ENCODE measurements around the gene TTLL5. TPM values are rescaled to one million over a fixed set of nuclear protein-coding genes. Genes with fewer than 3 reads are reported as not detected.

TTLL5 gene
- total RNA-seq, 2 donors from 2014 or later: 26.5 to 37.3 TPM

- H3K36me3 ChIP-seq: no peaks in the 10 kb centered on the region
- intact Hi-C loops (cut with DNase I): no loop called here
These were observed 193.2 kb downstream of the TTLL5 start for GRCh38 chr14:75854111-75854799.

GRCh38 chr14:75857199-75857598, 196.2 kb downstream of the TTLL5 start:
- no peak for DNase-seq
- no peak for TF ChIP-seq CTCF (IDR thresholded peaks at IDR 0.05)
- Histone ChIP-seq H3K27ac (no peak overlapping the region), H3K9me3 (no peaks in the 10 kb centered on the region), H3K4me3 (no peak overlapping the region), H3K36me3 (no peaks in the 10 kb centered on the region), H3K4me1 (no peaks in the 10 kb centered on the region), H3K9ac (ENCODE audit: low read depth in 2 of 2, low read length in 2 of 2) (no peak overlapping the region), H3K27me3 (no peaks in the 10 kb centered on the region)
- intact Hi-C loops (cut with DNase I): no loop called here

More at GRCh38 chr14:75854111-75854799, 193.2 kb downstream of the TTLL5 start:
- TF ChIP-seq CTCF (IDR thresholded peaks at IDR 0.05): no peak
- H3K4me3 ChIP-seq: no peak overlapping the region
- H3K27me3 ChIP-seq: no peaks in the 10 kb centered on the region
- no peak overlapping the region for H3K27ac ChIP-seq
- no peaks in the 10 kb centered on the region for H3K4me1 ChIP-seq
- H3K9me3 ChIP-seq: no peaks in the 10 kb centered on the region
- no peak overlapping the region for H3K9ac ChIP-seq (ENCODE audit: low read depth in 2 of 2, low read length in 2 of 2)
- no peak for DNase-seq

- Histone ChIP-seq H3K36me3 (no peaks in the 10 kb centered on the region), H3K9me3 (no peaks in the 10 kb centered on the region), H3K9ac (ENCODE audit: low read depth in 2 of 2, low read length in 2 of 2) (no peak overlapping the region), H3K4me1 (no peaks in the 10 kb centered on the region), H3K27me3 (no peaks in the 10 kb centered on the region), H3K4me3 (no peak overlapping the region), H3K27ac (no peak overlapping the region)
- intact Hi-C loops (cut with DNase I): no loop called here
- no peak for TF ChIP-seq CTCF (IDR thresholded peaks at IDR 0.05)
- no peak for DNase-seq
These were observed 197.3 kb downstream of the TTLL5 start for GRCh38 chr14:75858362-75858761.

- no peak for TF ChIP-seq CTCF (IDR thresholded peaks at IDR 0.05)
- H3K27ac ChIP-seq: no peak overlapping the region
- intact Hi-C loops (cut with DNase I): no loop called here
These were observed 198.7 kb downstream of the TTLL5 start for GRCh38 chr14:75859746-75860145.

GRCh38 chr14:75860561-75861160, 199.6 kb downstream of the TTLL5 start:
- intact Hi-C loops (cut with DNase I): no loop called here
- DNase-seq: no peak
- no peaks in the 10 kb centered on the region for H3K36me3 ChIP-seq
- H3K4me1 ChIP-seq: no peaks in the 10 kb centered on the region
- no peak overlapping the region for H3K27ac ChIP-seq
- no peaks in the 10 kb centered on the region for H3K27me3 ChIP-seq
- no peaks in the 10 kb centered on the region for H3K9me3 ChIP-seq
- H3K9ac ChIP-seq (ENCODE audit: low read depth in 2 of 2, low read length in 2 of 2): no peak overlapping the region
- TF ChIP-seq CTCF (IDR thresholded peaks at IDR 0.05): no peak
- no peak overlapping the region for H3K4me3 ChIP-seq

More at GRCh38 chr14:75859746-75860145, 198.7 kb downstream of the TTLL5 start:
- H3K4me3 ChIP-seq: no peak overlapping the region
- no peak for DNase-seq
- no peak overlapping the region for H3K9ac ChIP-seq (ENCODE audit: low read depth in 2 of 2, low read length in 2 of 2)
- no peaks in the 10 kb centered on the region for H3K36me3 ChIP-seq
- no peaks in the 10 kb centered on the region for H3K9me3 ChIP-seq
- no peaks in the 10 kb centered on the region for H3K4me1 ChIP-seq
- no peaks in the 10 kb centered on the region for H3K27me3 ChIP-seq
